ENCODE measurements around the gene SRGAP2C. TPM values are rescaled to one million over a fixed set of nuclear protein-coding genes. Genes with fewer than 3 reads are reported as not detected.
"Not testable (repeated sequence)": the region's sequence is repeated elsewhere in the genome, so short reads cannot be mapped to it uniquely, and the experiment has no call there.

Gene SRGAP2C
- polyA plus RNA-seq, 2 of the 4 experiments (the other 2 are of a cell fraction) = 5.8 to 8.3 TPM

GRCh38 chr1:121213491-121213890 is 28.7 kb downstream of the SRGAP2C start:
- H3K4me1 ChIP-seq; H3K4me2 ChIP-seq; DNase-seq (ENCODE audit: low read depth in 1 of 2, low spot score in 1 of 2); POLR2A ChIA-PET; H3K27ac ChIP-seq; ATAC-seq; FAIRE-seq; CTCF ChIA-PET; H3K9me3 ChIP-seq; H3K4me3 ChIP-seq: not testable (repeated sequence)
- WGBS (ENCODE audit: missing lambda C conversion rate) = 88% methylated on average over 3 of the region's 9 CpGs

GRCh38 chr1:121214544-121215156 is 29.9 kb downstream of the SRGAP2C start:
- CTCF ChIA-PET; H3K9me3 ChIP-seq; POLR2A ChIA-PET; DNase-seq (ENCODE audit: low read depth in 1 of 2, low spot score in 1 of 2); H3K4me3 ChIP-seq; H3K27ac ChIP-seq; H3K4me2 ChIP-seq; H3K4me1 ChIP-seq; FAIRE-seq: not testable (repeated sequence)
- WGBS (ENCODE audit: missing lambda C conversion rate) = no CpG with 5 or more reads among the region's 5 CpGs
- peak; percentile 71 to 85; a peak in 5 of 6 replicates for ATAC-seq

GRCh38 chr1:121215699-121216417 is 31.1 kb downstream of the SRGAP2C start:
- H3K9me3 ChIP-seq; ATAC-seq; POLR2A ChIA-PET; H3K4me1 ChIP-seq; CTCF ChIA-PET; H3K4me3 ChIP-seq; FAIRE-seq; H3K4me2 ChIP-seq; H3K27ac ChIP-seq; DNase-seq (ENCODE audit: low read depth in 1 of 2, low spot score in 1 of 2): not testable (repeated sequence)
- 100% methylated on average over 1 of the region's 1 CpG for WGBS (ENCODE audit: missing lambda C conversion rate)

GRCh38 chr1:121216676-121217075 is 31.9 kb downstream of the SRGAP2C start:
- H3K9me3 ChIP-seq; H3K4me1 ChIP-seq; CTCF ChIA-PET; H3K4me2 ChIP-seq; DNase-seq (ENCODE audit: low read depth in 1 of 2, low spot score in 1 of 2); ATAC-seq; H3K27ac ChIP-seq; FAIRE-seq; POLR2A ChIA-PET; H3K4me3 ChIP-seq: not testable (repeated sequence)
- no CpG with 5 or more reads among the region's 1 CpG for WGBS (ENCODE audit: missing lambda C conversion rate)

GRCh38 chr1:121221770-121222169 is 37.0 kb downstream of the SRGAP2C start:
- H3K9me3 ChIP-seq; H3K4me2 ChIP-seq; ATAC-seq; DNase-seq (ENCODE audit: low read depth in 1 of 2, low spot score in 1 of 2); FAIRE-seq; H3K4me3 ChIP-seq; H3K4me1 ChIP-seq; H3K27ac ChIP-seq; CTCF ChIA-PET; POLR2A ChIA-PET: not testable (repeated sequence)
- WGBS (ENCODE audit: missing lambda C conversion rate) = 80% methylated on average over 1 of the region's 1 CpG

GRCh38 chr1:121224714-121225113 is 39.9 kb downstream of the SRGAP2C start:
- CTCF ChIA-PET; H3K9me3 ChIP-seq; H3K27ac ChIP-seq; H3K4me2 ChIP-seq; POLR2A ChIA-PET; FAIRE-seq; H3K4me1 ChIP-seq; DNase-seq (ENCODE audit: low read depth in 1 of 2, low spot score in 1 of 2); H3K4me3 ChIP-seq: not testable (repeated sequence)
- 53% methylated on average over 3 of the region's 4 CpGs for WGBS (ENCODE audit: missing lambda C conversion rate)
- ATAC-seq = peak; percentile 44 to 52; a peak in 1 of 6 replicates

- POLR2A ChIA-PET; H3K4me1 ChIP-seq; H3K4me3 ChIP-seq; ATAC-seq; H3K27ac ChIP-seq; DNase-seq (ENCODE audit: low read depth in 1 of 2, low spot score in 1 of 2); FAIRE-seq; H3K9me3 ChIP-seq; CTCF ChIA-PET; H3K4me2 ChIP-seq: not testable (repeated sequence)
- WGBS (ENCODE audit: missing lambda C conversion rate) = 86% methylated on average over 2 of the region's 4 CpGs
Measured at GRCh38 chr1:121226295-121226904, 41.6 kb downstream of the SRGAP2C start.

- POLR2A ChIA-PET; H3K4me1 ChIP-seq; FAIRE-seq; CTCF ChIA-PET; DNase-seq (ENCODE audit: low read depth in 1 of 2, low spot score in 1 of 2); H3K9me3 ChIP-seq; H3K27ac ChIP-seq; H3K4me2 ChIP-seq; ATAC-seq; H3K4me3 ChIP-seq: not testable (repeated sequence)
- 100% methylated on average over 1 of the region's 2 CpGs for WGBS (ENCODE audit: missing lambda C conversion rate)
Measured at GRCh38 chr1:121226925-121227324, 42.1 kb downstream of the SRGAP2C start.

- H3K27ac ChIP-seq; ATAC-seq; H3K4me2 ChIP-seq; H3K4me1 ChIP-seq; H3K4me3 ChIP-seq; CTCF ChIA-PET; DNase-seq (ENCODE audit: low read depth in 1 of 2, low spot score in 1 of 2); FAIRE-seq; POLR2A ChIA-PET; H3K9me3 ChIP-seq: not testable (repeated sequence)
- no CpG with 5 or more reads among the region's 9 CpGs for WGBS (ENCODE audit: missing lambda C conversion rate)
Measured at GRCh38 chr1:121227544-121228330, 43.0 kb downstream of the SRGAP2C start.

GRCh38 chr1:121230636-121231035 is 45.9 kb downstream of the SRGAP2C start:
- H3K9me3 ChIP-seq; FAIRE-seq; POLR2A ChIA-PET; H3K4me1 ChIP-seq; H3K4me2 ChIP-seq; H3K4me3 ChIP-seq; DNase-seq (ENCODE audit: low read depth in 1 of 2, low spot score in 1 of 2); ATAC-seq; CTCF ChIA-PET; H3K27ac ChIP-seq: not testable (repeated sequence)
- WGBS (ENCODE audit: missing lambda C conversion rate) = 70% methylated on average over 1 of the region's 4 CpGs

- H3K4me2 ChIP-seq; H3K4me1 ChIP-seq; DNase-seq (ENCODE audit: low read depth in 1 of 2, low spot score in 1 of 2); CTCF ChIA-PET; H3K4me3 ChIP-seq; ATAC-seq; POLR2A ChIA-PET; H3K9me3 ChIP-seq; H3K27ac ChIP-seq; FAIRE-seq: not testable (repeated sequence)
- WGBS (ENCODE audit: missing lambda C conversion rate) = 94% methylated on average over 2 of the region's 4 CpGs
Measured at GRCh38 chr1:121232445-121233125, 47.8 kb downstream of the SRGAP2C start.
